WTC11 (cell line): Measurements from ENCODE around the gene UQCC2. TPM values are rescaled to one million over a fixed set of nuclear protein-coding genes. Genes with fewer than 3 reads are reported as not detected.

Source experiments
- ATAC-seq: fragments of 200-7000 bp; cut with Tn5 transposase; 2 replicates; pipeline ENCODE4 v1.10.0; 2021; ENCODE audit warnings: mild to moderate bottlenecking, moderate library complexity
- CTCF ChIA-PET: fragments of 300-600 bp; sonication (Branson Sonifier 250); formaldehyde crosslinking; loops from one replicate; lab custom pipeline; 2021; ENCODE audit warnings: antibody characterized with exemption; lab: Charles Lee
- POLR2A ChIA-PET: fragments of 350-600 bp; sonication (Branson Sonifier 250); formaldehyde crosslinking; loops from one replicate; lab custom pipeline; 2021; ENCODE audit warnings: antibody characterized with exemption; lab: Charles Lee
- DNase-seq: peaks from one replicate; pipeline ENCODE4 v3.0.0; 2021; ENCODE audit warnings: low spot score
- H3K27ac Mint-ChIP-seq: 2 replicates; pipeline ENCODE4 v1.8.0; 2021; ENCODE audit warnings: mixed read lengths
- H3K27me3 Mint-ChIP-seq: 2 replicates; pipeline ENCODE4 v1.8.0; 2021; ENCODE audit warnings: low read depth, mild to moderate bottlenecking, moderate library complexity, mixed read lengths
- H3K36me3 Mint-ChIP-seq: 2 replicates; pipeline ENCODE4 v1.8.0; 2021; ENCODE audit warnings: mixed read lengths
- H3K4me1 Mint-ChIP-seq: 2 replicates; pipeline ENCODE4 v1.8.0; 2022; ENCODE audit warnings: mixed read lengths
- H3K4me3 Mint-ChIP-seq: 2 replicates; pipeline ENCODE4 v1.8.0; 2021; ENCODE audit warnings: mild to moderate bottlenecking, moderate library complexity, mixed read lengths
- H3K9me3 Mint-ChIP-seq: 2 replicates; pipeline ENCODE4 v1.8.0; 2021; ENCODE audit warnings: mixed read lengths
- ATF1 ChIP-seq: sonication (generic); formaldehyde crosslinking; IDR thresholded peaks from 2 replicates; pipeline ENCODE4 v1.8.1; 2023; ENCODE audit warnings: mild to moderate bottlenecking, moderate library complexity, missing genetic modification reagents
- ESRRA ChIP-seq: sonication (generic); formaldehyde crosslinking; IDR thresholded peaks from 2 replicates; pipeline ENCODE4 v1.8.1; 2022; ENCODE audit warnings: mild to moderate bottlenecking, missing genetic modification reagents, borderline replicate concordance
- FOXK1 ChIP-seq: sonication (generic); formaldehyde crosslinking; IDR thresholded peaks from 2 replicates; pipeline ENCODE4 v1.8.0; 2022; ENCODE audit warnings: mild to moderate bottlenecking, moderate library complexity, missing genetic modification reagents
- FOXP1 ChIP-seq: sonication (generic); formaldehyde crosslinking; IDR thresholded peaks from 2 replicates; pipeline ENCODE4 v1.8.0; 2022; ENCODE audit warnings: missing genetic modification reagents, mild to moderate bottlenecking, moderate library complexity, borderline replicate concordance
- GABPB1 ChIP-seq: sonication (generic); formaldehyde crosslinking; IDR thresholded peaks from 2 replicates; pipeline ENCODE4 v1.8.1; 2023; ENCODE audit warnings: mild to moderate bottlenecking, missing genetic modification reagents
- JAZF1 ChIP-seq: fragments of 250-450 bp; sonication (Bioruptor Pico); IDR thresholded peaks from 2 replicates; pipeline ENCODE4 v1.9.0; 2021; ENCODE audit warnings: moderate library complexity, mild to moderate bottlenecking, inconsistent platforms
- KAT7 ChIP-seq: sonication (generic); formaldehyde crosslinking; IDR thresholded peaks from 2 replicates; pipeline ENCODE4 v1.8.1; 2023; ENCODE audit warnings: missing genetic modification reagents, mild to moderate bottlenecking, borderline replicate concordance
- NR3C1 ChIP-seq: sonication (generic); formaldehyde crosslinking; conservative IDR thresholded peaks from 2 replicates; pipeline ENCODE4 v1.8.1; 2023; ENCODE audit warnings: low read depth, mild to moderate bottlenecking, missing genetic modification reagents
- PRRX2 ChIP-seq: fragments of 250-450 bp; sonication (Bioruptor Pico); IDR thresholded peaks from 2 replicates; pipeline ENCODE4 v1.8.0; 2021; ENCODE audit warnings: mild to moderate bottlenecking
- RELA ChIP-seq: sonication (generic); formaldehyde crosslinking; IDR thresholded peaks from 2 replicates; pipeline ENCODE4 v1.8.1; 2022; ENCODE audit warnings: missing genetic modification reagents, mild to moderate bottlenecking, borderline replicate concordance
- SMAD3 ChIP-seq: sonication (generic); formaldehyde crosslinking; IDR thresholded peaks from 2 replicates; pipeline ENCODE4 v1.8.0; 2022; ENCODE audit warnings: missing genetic modification reagents, mild to moderate bottlenecking, borderline replicate concordance
- SMAD4 ChIP-seq: sonication (generic); formaldehyde crosslinking; IDR thresholded peaks from 2 replicates; pipeline ENCODE4 v1.8.0; 2022; ENCODE audit warnings: mild to moderate bottlenecking, missing genetic modification reagents
- ZBTB21 ChIP-seq: sonication (generic); formaldehyde crosslinking; IDR thresholded peaks from 2 replicates; pipeline ENCODE4 v1.8.1; 2023; ENCODE audit warnings: mild to moderate bottlenecking, missing genetic modification reagents, borderline replicate concordance
- ZNF219 ChIP-seq: sonication (generic); formaldehyde crosslinking; IDR thresholded peaks from 2 replicates; pipeline ENCODE4 v1.8.0; 2023; ENCODE audit warnings: missing genetic modification reagents, mild to moderate bottlenecking, borderline replicate concordance
- ZNF263 ChIP-seq: sonication (generic); formaldehyde crosslinking; IDR thresholded peaks from 2 replicates; pipeline ENCODE4 v1.8.1; 2022; ENCODE audit warnings: low read depth, mild to moderate bottlenecking, moderate library complexity, missing genetic modification reagents
- ZNF317 ChIP-seq: sonication (generic); formaldehyde crosslinking; IDR thresholded peaks from 2 replicates; pipeline ENCODE4 v1.8.1; 2023; ENCODE audit warnings: low read depth, mild to moderate bottlenecking, moderate library complexity, missing genetic modification reagents, borderline replicate concordance
- ZNF423 ChIP-seq: fragments of 250-450 bp; sonication (Bioruptor Pico); IDR thresholded peaks from 2 replicates; pipeline ENCODE4 v2.1.2; 2022; ENCODE audit warnings: mild to moderate bottlenecking, moderate library complexity
- total RNA-seq: library from RNA; stranded (reverse); gene quantifications from 3 replicates; pipeline ENCODE4 v1.2.3, GENCODE V29; 2021
- TF ChIP-seq, protein P1 (sequence below): sonication (generic); formaldehyde crosslinking; IDR thresholded peaks from 2 replicates; pipeline ENCODE4 v1.8.1; 2022; ENCODE audit warnings: low read depth, mild to moderate bottlenecking, moderate library complexity, missing genetic modification reagents, borderline replicate concordance
- TF ChIP-seq, protein P2 (sequence below): sonication (generic); formaldehyde crosslinking; IDR thresholded peaks from 2 replicates; pipeline ENCODE4 v1.8.1; 2023; ENCODE audit warnings: mild to moderate bottlenecking, missing genetic modification reagents, moderate library complexity
- TF ChIP-seq, protein P3 (sequence below): sonication (generic); formaldehyde crosslinking; IDR thresholded peaks from 2 replicates; pipeline ENCODE4 v1.8.0; 2023; ENCODE audit warnings: mild to moderate bottlenecking, missing genetic modification reagents
- TF ChIP-seq, protein P4 (sequence below): sonication (generic); formaldehyde crosslinking; IDR thresholded peaks from 2 replicates; pipeline ENCODE4 v1.8.0; 2022; ENCODE audit warnings: mild to moderate bottlenecking, missing genetic modification reagents
- TF ChIP-seq, protein P5 (sequence below): fragments of 250-450 bp; sonication (Bioruptor Pico); IDR thresholded peaks from 2 replicates; pipeline ENCODE4 v1.8.0; 2021; ENCODE audit warnings: mild to moderate bottlenecking

The UQCC2 gene
- total RNA-seq, 1 experiment from 2014 or later: 65.8 TPM

DNA sequence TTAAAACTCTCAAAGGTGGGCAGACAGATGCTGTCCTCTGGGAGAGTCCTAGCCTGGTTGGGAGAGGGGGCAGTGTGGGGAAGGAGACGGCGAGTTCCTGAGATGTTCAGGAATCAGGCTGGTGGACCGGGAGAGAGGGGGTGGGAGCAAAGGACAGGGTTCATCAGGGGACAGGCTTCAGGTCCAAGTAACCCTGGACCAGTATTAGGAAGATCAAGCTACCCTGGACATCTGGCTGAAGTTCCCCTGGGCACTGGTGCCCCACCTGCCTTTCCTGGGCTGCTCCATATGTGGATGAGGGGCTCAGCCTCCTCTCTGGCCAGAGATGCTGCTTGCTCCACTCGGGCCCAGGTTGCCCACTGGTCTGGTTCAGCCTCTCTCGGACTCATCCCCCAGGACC is 36.3 kb upstream of the UQCC2 start (continued):
- TF ChIP-seq, protein P1, sequence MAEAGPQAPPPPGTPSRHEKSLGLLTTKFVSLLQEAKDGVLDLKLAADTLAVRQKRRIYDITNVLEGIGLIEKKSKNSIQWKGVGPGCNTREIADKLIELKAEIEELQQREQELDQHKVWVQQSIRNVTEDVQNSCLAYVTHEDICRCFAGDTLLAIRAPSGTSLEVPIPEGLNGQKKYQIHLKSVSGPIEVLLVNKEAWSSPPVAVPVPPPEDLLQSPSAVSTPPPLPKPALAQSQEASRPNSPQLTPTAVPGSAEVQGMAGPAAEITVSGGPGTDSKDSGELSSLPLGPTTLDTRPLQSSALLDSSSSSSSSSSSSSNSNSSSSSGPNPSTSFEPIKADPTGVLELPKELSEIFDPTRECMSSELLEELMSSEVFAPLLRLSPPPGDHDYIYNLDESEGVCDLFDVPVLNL: no peak
- TF ChIP-seq ESRRA (CRISPR knock-in tag): no peak
- no peak for TF ChIP-seq SMAD3 (CRISPR knock-in tag)
- no peak for TF ChIP-seq RELA (CRISPR knock-in tag)

DNA sequence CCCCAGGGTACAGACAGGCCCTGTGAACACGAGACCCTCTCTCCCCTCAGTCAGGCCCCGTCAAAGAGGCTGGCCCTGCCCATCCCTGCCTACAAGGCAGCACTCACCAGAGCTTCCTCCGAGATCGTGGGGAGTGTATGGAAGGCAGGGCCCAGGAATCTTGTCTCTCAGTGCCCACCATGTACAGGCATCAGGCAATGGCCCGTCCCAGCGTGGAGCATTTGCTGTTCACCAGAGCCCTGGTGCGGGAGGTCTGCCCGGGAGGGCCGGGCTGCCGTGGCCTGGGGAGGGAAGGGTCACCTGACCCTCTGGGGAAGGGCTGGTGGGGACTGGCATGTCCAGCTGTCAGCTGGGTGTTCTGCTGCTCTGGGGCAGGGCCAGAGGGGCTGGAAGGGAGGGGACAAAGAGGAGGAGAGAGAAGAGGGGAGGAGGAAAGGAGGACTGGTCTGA is 35.2 kb upstream of the UQCC2 start, which contains the start of gene IP6K3:
Gene IP6K3, minus strand, starts transcription at position 255 of the 450 bp plus-strand sequence. CDS start 11,429 bp downstream, outside the sequence.
- ChIA-PET POLR2A (interaction anchor here (0.6 kb wide), 1 partner anchor 661 kb away, joined by 3 read pairs; no protein-coding TSS in a partner anchor), CTCF (interaction anchor here (0.7 to 3.7 kb wide), 11 partner anchors 8 to 309 kb away, joined by 3 to 26 read pairs (median 5); partner anchors contain the start of gene UQCC2)
- Mint-ChIP-seq H3K27me3 (no peaks in the 10 kb centered on the region; the same call in 1 of the 2 replicates), H3K27ac (no peak within 1 kb of the TSS), H3K4me3 (no peak within 1 kb of the TSS), H3K9me3 (no peaks in the 10 kb centered on the region), H3K4me1 (peaks cover 50% of the 10 kb centered on the region), H3K36me3 (no peaks in the 10 kb centered on the region)
- no peak for TF ChIP-seq ATF1
- TF ChIP-seq, protein P2, sequence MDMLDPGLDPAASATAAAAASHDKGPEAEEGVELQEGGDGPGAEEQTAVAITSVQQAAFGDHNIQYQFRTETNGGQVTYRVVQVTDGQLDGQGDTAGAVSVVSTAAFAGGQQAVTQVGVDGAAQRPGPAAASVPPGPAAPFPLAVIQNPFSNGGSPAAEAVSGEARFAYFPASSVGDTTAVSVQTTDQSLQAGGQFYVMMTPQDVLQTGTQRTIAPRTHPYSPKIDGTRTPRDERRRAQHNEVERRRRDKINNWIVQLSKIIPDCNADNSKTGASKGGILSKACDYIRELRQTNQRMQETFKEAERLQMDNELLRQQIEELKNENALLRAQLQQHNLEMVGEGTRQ (CRISPR knock-in tag): peak; percentile 64
- DNase-seq (no peak), ATAC-seq (no peak)

DNA sequence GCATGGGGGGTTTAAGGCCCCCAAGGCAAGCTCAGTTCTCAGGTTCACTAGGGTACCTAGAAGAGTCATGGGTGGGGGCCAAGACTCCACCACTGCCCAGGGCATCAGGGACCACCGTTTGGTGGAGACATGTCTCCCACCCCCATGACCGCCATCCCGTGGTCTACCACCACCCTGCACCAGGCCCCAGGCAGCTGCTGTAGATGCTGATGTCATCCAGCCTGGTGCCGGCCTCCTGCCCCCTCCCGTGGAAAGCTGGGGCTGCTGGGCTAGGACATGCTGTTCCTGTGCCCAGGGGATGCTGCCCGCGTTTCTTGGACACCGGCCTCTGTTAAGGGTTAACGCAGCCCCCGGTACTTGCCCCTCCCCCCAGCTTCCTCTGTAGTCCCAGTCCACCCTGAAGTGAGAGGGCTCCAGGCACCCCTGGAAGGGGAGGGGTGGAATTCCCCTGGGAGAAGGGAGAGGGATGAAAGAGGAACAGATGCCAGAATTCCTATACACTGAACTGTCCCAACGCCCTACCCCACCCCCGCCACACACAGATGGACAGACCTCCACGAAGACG is 34.6 kb upstream of the UQCC2 start:
- peaks cover 50% of the 10 kb centered on the region for H3K4me1 Mint-ChIP-seq
- ATAC-seq: no peak
- DNase-seq: no peak
- no peaks in the 10 kb centered on the region for H3K9me3 Mint-ChIP-seq
- no peak overlapping the region for H3K27ac Mint-ChIP-seq
- CTCF ChIA-PET: interaction anchor here (0.7 to 3.7 kb wide), 12 partner anchors 8 to 309 kb away, joined by 3 to 26 read pairs (median 4); partner anchors contain the start of gene UQCC2
- H3K36me3 Mint-ChIP-seq: no peaks in the 10 kb centered on the region
- TF ChIP-seq, protein P3, sequence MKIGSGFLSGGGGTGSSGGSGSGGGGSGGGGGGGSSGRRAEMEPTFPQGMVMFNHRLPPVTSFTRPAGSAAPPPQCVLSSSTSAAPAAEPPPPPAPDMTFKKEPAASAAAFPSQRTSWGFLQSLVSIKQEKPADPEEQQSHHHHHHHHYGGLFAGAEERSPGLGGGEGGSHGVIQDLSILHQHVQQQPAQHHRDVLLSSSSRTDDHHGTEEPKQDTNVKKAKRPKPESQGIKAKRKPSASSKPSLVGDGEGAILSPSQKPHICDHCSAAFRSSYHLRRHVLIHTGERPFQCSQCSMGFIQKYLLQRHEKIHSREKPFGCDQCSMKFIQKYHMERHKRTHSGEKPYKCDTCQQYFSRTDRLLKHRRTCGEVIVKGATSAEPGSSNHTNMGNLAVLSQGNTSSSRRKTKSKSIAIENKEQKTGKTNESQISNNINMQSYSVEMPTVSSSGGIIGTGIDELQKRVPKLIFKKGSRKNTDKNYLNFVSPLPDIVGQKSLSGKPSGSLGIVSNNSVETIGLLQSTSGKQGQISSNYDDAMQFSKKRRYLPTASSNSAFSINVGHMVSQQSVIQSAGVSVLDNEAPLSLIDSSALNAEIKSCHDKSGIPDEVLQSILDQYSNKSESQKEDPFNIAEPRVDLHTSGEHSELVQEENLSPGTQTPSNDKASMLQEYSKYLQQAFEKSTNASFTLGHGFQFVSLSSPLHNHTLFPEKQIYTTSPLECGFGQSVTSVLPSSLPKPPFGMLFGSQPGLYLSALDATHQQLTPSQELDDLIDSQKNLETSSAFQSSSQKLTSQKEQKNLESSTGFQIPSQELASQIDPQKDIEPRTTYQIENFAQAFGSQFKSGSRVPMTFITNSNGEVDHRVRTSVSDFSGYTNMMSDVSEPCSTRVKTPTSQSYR: 0 out of 2 replicates have a peak, but pooled peaks have one; percentile 44
- TF ChIP-seq ZNF423 (CRISPR knock-in tag) (0 out of 2 replicates have a peak, but pooled peaks have one; percentile 8), ZNF219 (no peak)
- TF ChIP-seq, protein P4, sequence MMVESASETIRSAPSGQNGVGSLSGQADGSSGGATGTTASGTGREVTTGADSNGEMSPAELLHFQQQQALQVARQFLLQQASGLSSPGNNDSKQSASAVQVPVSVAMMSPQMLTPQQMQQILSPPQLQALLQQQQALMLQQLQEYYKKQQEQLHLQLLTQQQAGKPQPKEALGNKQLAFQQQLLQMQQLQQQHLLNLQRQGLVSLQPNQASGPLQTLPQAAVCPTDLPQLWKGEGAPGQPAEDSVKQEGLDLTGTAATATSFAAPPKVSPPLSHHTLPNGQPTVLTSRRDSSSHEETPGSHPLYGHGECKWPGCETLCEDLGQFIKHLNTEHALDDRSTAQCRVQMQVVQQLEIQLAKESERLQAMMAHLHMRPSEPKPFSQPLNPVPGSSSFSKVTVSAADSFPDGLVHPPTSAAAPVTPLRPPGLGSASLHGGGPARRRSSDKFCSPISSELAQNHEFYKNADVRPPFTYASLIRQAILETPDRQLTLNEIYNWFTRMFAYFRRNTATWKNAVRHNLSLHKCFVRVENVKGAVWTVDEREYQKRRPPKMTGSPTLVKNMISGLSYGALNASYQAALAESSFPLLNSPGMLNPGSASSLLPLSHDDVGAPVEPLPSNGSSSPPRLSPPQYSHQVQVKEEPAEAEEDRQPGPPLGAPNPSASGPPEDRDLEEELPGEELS (CRISPR knock-in tag): no peak
- POLR2A ChIA-PET: no interaction called here
- H3K27me3 Mint-ChIP-seq: no peaks in the 10 kb centered on the region; the same call in 1 of the 2 replicates
- H3K4me3 Mint-ChIP-seq: no peak overlapping the region

DNA sequence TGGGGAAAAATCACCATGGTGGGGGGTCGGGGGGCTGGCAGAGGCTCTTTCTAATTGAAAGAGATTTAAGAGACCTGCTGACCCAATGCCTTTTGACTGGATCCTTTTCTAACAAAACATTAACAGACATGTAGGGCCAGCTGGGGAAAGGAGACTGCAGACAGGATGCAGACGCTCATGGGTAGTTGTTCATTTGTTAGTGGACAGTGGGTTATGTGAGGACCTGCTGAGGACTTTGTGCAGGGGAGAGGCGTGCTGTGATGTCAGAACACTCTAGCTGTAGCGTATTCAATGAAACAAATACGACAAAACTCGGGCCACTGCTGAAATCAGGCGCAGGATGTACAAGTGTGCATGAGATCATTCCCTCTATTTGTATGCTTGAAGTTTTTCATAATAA is 34.0 kb upstream of the UQCC2 start:
- Mint-ChIP-seq H3K27ac (peak overlapping the region; percentile 14; the same call in 1 of the 2 replicates), H3K4me1 (peaks cover 50% of the 10 kb centered on the region), H3K27me3 (no peaks in the 10 kb centered on the region; the same call in 1 of the 2 replicates), H3K4me3 (no peak overlapping the region; the same call in 1 of the 2 replicates), H3K36me3 (no peaks in the 10 kb centered on the region), H3K9me3 (no peaks in the 10 kb centered on the region)
- DNase-seq (no peak), ATAC-seq (no peak)
- ChIA-PET CTCF (interaction anchor here (0.7 to 3.7 kb wide), 12 partner anchors 9 to 310 kb away, joined by 3 to 26 read pairs (median 4); partner anchors contain the start of gene UQCC2), POLR2A (no interaction called here)
- TF ChIP-seq GABPB1: no peak
- TF ChIP-seq ZBTB21 (CRISPR knock-in tag): no peak
- TF ChIP-seq FOXK1 (CRISPR knock-in tag): no peak
- no peak for TF ChIP-seq KAT7 (CRISPR knock-in tag)
- TF ChIP-seq SMAD3 (CRISPR knock-in tag): no peak
- TF ChIP-seq, protein P5, sequence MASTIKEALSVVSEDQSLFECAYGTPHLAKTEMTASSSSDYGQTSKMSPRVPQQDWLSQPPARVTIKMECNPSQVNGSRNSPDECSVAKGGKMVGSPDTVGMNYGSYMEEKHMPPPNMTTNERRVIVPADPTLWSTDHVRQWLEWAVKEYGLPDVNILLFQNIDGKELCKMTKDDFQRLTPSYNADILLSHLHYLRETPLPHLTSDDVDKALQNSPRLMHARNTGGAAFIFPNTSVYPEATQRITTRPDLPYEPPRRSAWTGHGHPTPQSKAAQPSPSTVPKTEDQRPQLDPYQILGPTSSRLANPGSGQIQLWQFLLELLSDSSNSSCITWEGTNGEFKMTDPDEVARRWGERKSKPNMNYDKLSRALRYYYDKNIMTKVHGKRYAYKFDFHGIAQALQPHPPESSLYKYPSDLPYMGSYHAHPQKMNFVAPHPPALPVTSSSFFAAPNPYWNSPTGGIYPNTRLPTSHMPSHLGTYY (CRISPR knock-in tag): no peak
- TF ChIP-seq ZNF263 (CRISPR knock-in tag): no peak
- TF ChIP-seq PRRX2 (CRISPR knock-in tag): no peak
- TF ChIP-seq JAZF1 (CRISPR knock-in tag): no peak
- TF ChIP-seq NR3C1 (CRISPR knock-in tag): no peak
- no peak for TF ChIP-seq FOXP1 (CRISPR knock-in tag)
- no peak for TF ChIP-seq ZNF317 (CRISPR knock-in tag)
- TF ChIP-seq SMAD4: no peak
